ENCODE measurements around the gene GDI2. TPM values are rescaled to one million over a fixed set of nuclear protein-coding genes. Genes with fewer than 3 reads are reported as not detected.

GDI2 gene
- total RNA-seq, 1 experiment from 2014 or later = 325 TPM

GRCh38 chr10:5762531-5762930 is 50.7 kb downstream of the GDI2 start:
- POLR2A ChIA-PET (ENCODE audit: low non-redundant PET) = interaction anchor here (0.6 kb wide), 1 partner anchor 41 kb away, joined by 9 read pairs; no protein-coding TSS in a partner anchor
- Histone ChIP-seq H3K27me3 (replicated peaks; ENCODE audit: insufficient read depth, low read depth, low read length, poor library complexity) (no peaks in the 10 kb centered on the region), H3K4me3 (ENCODE audit: low read depth, low read length, poor library complexity, severe bottlenecking) (no peak overlapping the region), H3K36me3 (ENCODE audit: insufficient read depth, low read length, poor library complexity, severe bottlenecking) (peaks cover 94% of the 10 kb centered on the region), H3K9me3 (ENCODE audit: low read depth, low read length, poor library complexity, severe bottlenecking) (no peaks in the 10 kb centered on the region), H3K27ac (ENCODE audit: low read depth, low read length, poor library complexity, severe bottlenecking) (no peak overlapping the region), H3K4me1 (ENCODE audit: insufficient read depth, low read length, poor library complexity, severe bottlenecking) (no peaks in the 10 kb centered on the region)
- intact Hi-C loops (cut with micrococcal nuclease; ENCODE audit: unreplicated experiment) = no loop called here
- no peak for DNase-seq (ENCODE audit: low spot score)
- TF ChIP-seq EZH2 (IDR thresholded peaks at IDR 0.05; ENCODE audit: borderline replicate concordance, low read depth, low read length, poor library complexity, severe bottlenecking) (no peak), CTCF (conservative IDR thresholded peaks at IDR 0.05; ENCODE audit: low read depth, low read length) (no peak)
- CTCF ChIA-PET = no interaction called here
- BruUV-seq (replicated peaks) = no TSS peak

- ChIA-PET CTCF (no interaction called here), POLR2A (ENCODE audit: low non-redundant PET) (no interaction called here)
- no peak overlapping the region for H3K27ac ChIP-seq (ENCODE audit: low read depth, low read length, poor library complexity, severe bottlenecking)
- TF ChIP-seq EZH2 (IDR thresholded peaks at IDR 0.05; ENCODE audit: borderline replicate concordance, low read depth, low read length, poor library complexity, severe bottlenecking) (no peak), CTCF (conservative IDR thresholded peaks at IDR 0.05; ENCODE audit: low read depth, low read length) (no peak)
- no peak for DNase-seq (ENCODE audit: low spot score)
- H3K4me1 ChIP-seq (ENCODE audit: insufficient read depth, low read length, poor library complexity, severe bottlenecking) = no peaks in the 10 kb centered on the region
- BruUV-seq (replicated peaks) = no TSS peak
- intact Hi-C loops (cut with micrococcal nuclease; ENCODE audit: unreplicated experiment) = no loop called here
- H3K4me3 ChIP-seq (ENCODE audit: low read depth, low read length, poor library complexity, severe bottlenecking) = no peak overlapping the region
- H3K27me3 ChIP-seq (replicated peaks; ENCODE audit: insufficient read depth, low read depth, low read length, poor library complexity) = no peaks in the 10 kb centered on the region
- H3K36me3 ChIP-seq (ENCODE audit: insufficient read depth, low read length, poor library complexity, severe bottlenecking) = peaks cover 92% of the 10 kb centered on the region
- H3K9me3 ChIP-seq (ENCODE audit: low read depth, low read length, poor library complexity, severe bottlenecking) = no peaks in the 10 kb centered on the region
These were observed 52.0 kb downstream of the GDI2 start for GRCh38 chr10:5761220-5761619.

GRCh38 chr10:5760515-5760914 is 52.7 kb downstream of the GDI2 start:
- no peaks in the 10 kb centered on the region for H3K27me3 ChIP-seq (replicated peaks; ENCODE audit: insufficient read depth, low read depth, low read length, poor library complexity)
- no peak for TF ChIP-seq EZH2 (IDR thresholded peaks at IDR 0.05; ENCODE audit: borderline replicate concordance, low read depth, low read length, poor library complexity, severe bottlenecking)
- no peak for TF ChIP-seq CTCF (conservative IDR thresholded peaks at IDR 0.05; ENCODE audit: low read depth, low read length)
- no peak overlapping the region for H3K27ac ChIP-seq (ENCODE audit: low read depth, low read length, poor library complexity, severe bottlenecking)
- CTCF ChIA-PET = no interaction called here
- no peaks in the 10 kb centered on the region for H3K9me3 ChIP-seq (ENCODE audit: low read depth, low read length, poor library complexity, severe bottlenecking)
- BruUV-seq (replicated peaks) = no TSS peak
- DNase-seq (ENCODE audit: low spot score) = no peak
- H3K4me1 ChIP-seq (ENCODE audit: insufficient read depth, low read length, poor library complexity, severe bottlenecking) = no peaks in the 10 kb centered on the region
- POLR2A ChIA-PET (ENCODE audit: low non-redundant PET) = no interaction called here
- intact Hi-C loops (cut with micrococcal nuclease; ENCODE audit: unreplicated experiment) = no loop called here
- H3K4me3 ChIP-seq (ENCODE audit: low read depth, low read length, poor library complexity, severe bottlenecking) = no peak overlapping the region
- H3K36me3 ChIP-seq (ENCODE audit: insufficient read depth, low read length, poor library complexity, severe bottlenecking) = peaks cover 85% of the 10 kb centered on the region

All from A673 (cell line).